HL-60 (cell line): ENCODE measurements around the gene TMEM163.

Experiments
- DNase-seq, 2 experiments: peaks; one replicate each; pipeline ENCODE4 v3.0.0-alpha.2; 2010 to 2020; ENCODE audit warnings: low read depth in 1 of 2, low spot score in 1 of 2
- H3K27ac ChIP-seq: fragments of 250-450 bp; sonication (Bioruptor Pico); replicated peaks from 2 replicates; pipeline ENCODE4 v1.5.1; 2020; ENCODE audit warnings: mild to moderate bottlenecking, moderate library complexity
- H3K27me3 ChIP-seq: fragments of 250-450 bp; sonication (Bioruptor Pico); 2 replicates; pipeline ENCODE4 v1.5.1; 2021; ENCODE audit warnings: mild to moderate bottlenecking, moderate library complexity; ENCODE audit not compliant: insufficient read depth, poor library complexity, severe bottlenecking
- H3K4me3 ChIP-seq: replicated peaks from 2 replicates; pipeline ENCODE4 v1.5.1; 2011; ENCODE audit warnings: mild to moderate bottlenecking, control low read depth, low read length; ENCODE audit not compliant: insufficient read depth
- GABPA ChIP-seq: IDR thresholded peaks from 2 replicates; pipeline ENCODE4 v1.6.1; 2012; ENCODE audit warnings: low read depth
- POLR2AphosphoS5 ChIP-seq: IDR thresholded peaks from 2 replicates; pipeline ENCODE4 v1.6.1; 2012; ENCODE audit warnings: low read depth
- SPI1 ChIP-seq: IDR thresholded peaks from 2 replicates; pipeline ENCODE4 v1.6.1; 2012; ENCODE audit warnings: low read depth, mild to moderate bottlenecking, borderline replicate concordance
- TF ChIP-seq, protein P1 (sequence below): IDR thresholded peaks from 2 replicates; pipeline ENCODE4 v1.6.1; 2012; ENCODE audit warnings: low read depth; ENCODE audit not compliant: insufficient replicate concordance
- TF ChIP-seq, protein P2 (sequence below): IDR thresholded peaks from one replicate; pipeline ENCODE4 v1.5.1; 2011; ENCODE audit warnings: low read length, control low read depth, inconsistent platforms; ENCODE audit not compliant: insufficient read depth

TMEM163 gene

DNA sequence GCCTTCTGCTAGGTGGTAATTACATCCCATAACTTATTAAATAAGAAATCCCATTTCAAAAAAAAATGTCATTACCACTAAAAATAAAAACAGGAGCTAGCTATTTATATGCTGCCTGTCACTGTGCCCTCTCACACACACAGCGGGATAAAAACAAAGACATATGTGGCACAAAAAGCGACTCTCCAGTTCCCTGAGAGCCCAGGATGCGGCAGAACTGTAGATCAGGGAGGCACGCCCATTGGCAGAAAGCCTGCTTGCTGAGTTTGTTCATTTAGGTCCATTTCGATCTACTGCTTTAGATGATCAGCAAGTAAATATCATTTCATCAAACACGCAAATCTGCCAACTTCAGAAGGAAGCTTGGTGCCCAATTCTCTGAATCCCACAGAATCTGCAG lies 124.4 kb downstream of the TMEM163 start:
- Histone ChIP-seq H3K27ac (no peak overlapping the region), H3K4me3 (no peak overlapping the region), H3K27me3 (no peaks in the 10 kb centered on the region)
- TF ChIP-seq, protein P1, sequence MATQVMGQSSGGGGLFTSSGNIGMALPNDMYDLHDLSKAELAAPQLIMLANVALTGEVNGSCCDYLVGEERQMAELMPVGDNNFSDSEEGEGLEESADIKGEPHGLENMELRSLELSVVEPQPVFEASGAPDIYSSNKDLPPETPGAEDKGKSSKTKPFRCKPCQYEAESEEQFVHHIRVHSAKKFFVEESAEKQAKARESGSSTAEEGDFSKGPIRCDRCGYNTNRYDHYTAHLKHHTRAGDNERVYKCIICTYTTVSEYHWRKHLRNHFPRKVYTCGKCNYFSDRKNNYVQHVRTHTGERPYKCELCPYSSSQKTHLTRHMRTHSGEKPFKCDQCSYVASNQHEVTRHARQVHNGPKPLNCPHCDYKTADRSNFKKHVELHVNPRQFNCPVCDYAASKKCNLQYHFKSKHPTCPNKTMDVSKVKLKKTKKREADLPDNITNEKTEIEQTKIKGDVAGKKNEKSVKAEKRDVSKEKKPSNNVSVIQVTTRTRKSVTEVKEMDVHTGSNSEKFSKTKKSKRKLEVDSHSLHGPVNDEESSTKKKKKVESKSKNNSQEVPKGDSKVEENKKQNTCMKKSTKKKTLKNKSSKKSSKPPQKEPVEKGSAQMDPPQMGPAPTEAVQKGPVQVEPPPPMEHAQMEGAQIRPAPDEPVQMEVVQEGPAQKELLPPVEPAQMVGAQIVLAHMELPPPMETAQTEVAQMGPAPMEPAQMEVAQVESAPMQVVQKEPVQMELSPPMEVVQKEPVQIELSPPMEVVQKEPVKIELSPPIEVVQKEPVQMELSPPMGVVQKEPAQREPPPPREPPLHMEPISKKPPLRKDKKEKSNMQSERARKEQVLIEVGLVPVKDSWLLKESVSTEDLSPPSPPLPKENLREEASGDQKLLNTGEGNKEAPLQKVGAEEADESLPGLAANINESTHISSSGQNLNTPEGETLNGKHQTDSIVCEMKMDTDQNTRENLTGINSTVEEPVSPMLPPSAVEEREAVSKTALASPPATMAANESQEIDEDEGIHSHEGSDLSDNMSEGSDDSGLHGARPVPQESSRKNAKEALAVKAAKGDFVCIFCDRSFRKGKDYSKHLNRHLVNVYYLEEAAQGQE: no peak
- TF ChIP-seq SPI1 (no peak), GABPA (no peak)
- TF ChIP-seq, protein P2, sequence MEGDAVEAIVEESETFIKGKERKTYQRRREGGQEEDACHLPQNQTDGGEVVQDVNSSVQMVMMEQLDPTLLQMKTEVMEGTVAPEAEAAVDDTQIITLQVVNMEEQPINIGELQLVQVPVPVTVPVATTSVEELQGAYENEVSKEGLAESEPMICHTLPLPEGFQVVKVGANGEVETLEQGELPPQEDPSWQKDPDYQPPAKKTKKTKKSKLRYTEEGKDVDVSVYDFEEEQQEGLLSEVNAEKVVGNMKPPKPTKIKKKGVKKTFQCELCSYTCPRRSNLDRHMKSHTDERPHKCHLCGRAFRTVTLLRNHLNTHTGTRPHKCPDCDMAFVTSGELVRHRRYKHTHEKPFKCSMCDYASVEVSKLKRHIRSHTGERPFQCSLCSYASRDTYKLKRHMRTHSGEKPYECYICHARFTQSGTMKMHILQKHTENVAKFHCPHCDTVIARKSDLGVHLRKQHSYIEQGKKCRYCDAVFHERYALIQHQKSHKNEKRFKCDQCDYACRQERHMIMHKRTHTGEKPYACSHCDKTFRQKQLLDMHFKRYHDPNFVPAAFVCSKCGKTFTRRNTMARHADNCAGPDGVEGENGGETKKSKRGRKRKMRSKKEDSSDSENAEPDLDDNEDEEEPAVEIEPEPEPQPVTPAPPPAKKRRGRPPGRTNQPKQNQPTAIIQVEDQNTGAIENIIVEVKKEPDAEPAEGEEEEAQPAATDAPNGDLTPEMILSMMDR: no peak
- DNase-seq: no peak

DNA sequence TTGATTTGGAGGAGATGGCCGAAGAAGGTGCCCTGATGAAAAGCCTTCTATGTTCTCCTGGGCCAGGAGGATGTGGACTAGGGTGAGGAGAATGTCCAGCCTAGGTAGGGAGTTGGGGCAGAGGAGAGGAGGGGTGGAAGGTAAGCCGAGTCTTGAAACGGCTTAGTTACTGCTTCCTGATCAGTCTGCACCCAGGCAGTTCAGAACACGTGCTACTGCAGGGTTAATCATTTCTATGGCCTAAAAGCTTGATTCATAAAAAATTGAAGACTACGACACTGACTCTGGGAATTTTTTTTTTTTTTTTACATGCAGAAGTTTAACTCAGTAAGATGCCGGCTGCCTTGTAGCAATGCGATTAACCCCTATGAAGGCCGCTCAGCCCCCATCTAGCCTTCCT lies 125.3 kb downstream of the TMEM163 start:
- Histone ChIP-seq H3K27me3 (no peaks in the 10 kb centered on the region), H3K4me3 (no peak overlapping the region), H3K27ac (no peak overlapping the region)
- TF ChIP-seq, protein P1: no peak
- TF ChIP-seq, protein P2: no peak
- TF ChIP-seq GABPA: no peak
- no peak for TF ChIP-seq POLR2AphosphoS5
- no peak for TF ChIP-seq SPI1
- no peak for DNase-seq

DNA sequence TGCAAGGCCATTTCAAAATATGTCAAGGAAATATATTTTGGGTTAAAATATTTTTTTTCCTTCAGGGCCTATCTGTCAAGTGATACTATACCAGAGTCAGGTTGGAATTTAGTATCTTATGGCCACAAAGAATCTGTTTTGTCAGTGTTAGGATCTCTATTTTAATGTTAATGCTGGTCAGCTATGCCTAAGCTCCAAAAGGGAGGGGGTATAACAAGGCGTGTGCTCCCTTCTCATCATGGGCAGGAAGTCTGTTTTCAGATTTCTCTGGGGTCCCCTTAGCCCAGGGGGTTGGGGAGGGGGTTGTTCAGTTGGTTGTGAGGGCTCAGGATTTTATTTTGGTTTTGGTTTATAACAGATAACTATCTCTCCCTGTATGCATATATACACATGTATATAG lies 126.4 kb downstream of the TMEM163 start:
- Histone ChIP-seq H3K4me3 (no peak overlapping the region), H3K27ac (no peak overlapping the region), H3K27me3 (no peaks in the 10 kb centered on the region)
- DNase-seq: no peak
- TF ChIP-seq, protein P1: no peak
- TF ChIP-seq POLR2AphosphoS5 (no peak), GABPA (no peak), SPI1 (no peak)
- TF ChIP-seq, protein P2: no peak
